RWPE1 (cell line): ENCODE results near the gene VEPH1.

ENCODE experiments used
- CTCF ChIA-PET: fragments of 350-600 bp; sonication (Branson Sonifier 250); formaldehyde crosslinking; extraction: SDS; loops from one replicate; lab custom pipeline; 2021; lab: Yijun Ruan, JAX
- POLR2A ChIA-PET: fragments of 400-600 bp; formaldehyde crosslinking; extraction: SDS; loops from one replicate; lab custom pipeline; 2020; ENCODE audit warnings: antibody characterized with exemption; ENCODE audit not compliant: low non-redundant PET; lab: Yijun Ruan, JAX
- DNase-seq: peaks from one replicate; pipeline ENCODE4 v3.0.0; 2012; ENCODE audit warnings: low spot score
- H3K27ac ChIP-seq: fragments of 450-650 bp; 2 replicates; pipeline ENCODE4 v1.5.1; 2017
- TF ChIP-seq, protein P1 (sequence below): fragments of 450-650 bp; conservative IDR thresholded peaks from 2 replicates; pipeline ENCODE4 v1.5.1; 2017; ENCODE audit warnings: low read depth, mild to moderate bottlenecking

VEPH1 gene

GRCh38 chr3:157502916-157503595 is at the start of gene VEPH1:
VEPH1 (minus strand) TSS chr3:157503416; CDS start chr3:157495349, 8,067 bp downstream.
- no peak within 1 kb of the TSS for H3K27ac ChIP-seq
- POLR2A ChIA-PET, result no interaction called here
- no peak for DNase-seq
- TF ChIP-seq, protein P1, sequence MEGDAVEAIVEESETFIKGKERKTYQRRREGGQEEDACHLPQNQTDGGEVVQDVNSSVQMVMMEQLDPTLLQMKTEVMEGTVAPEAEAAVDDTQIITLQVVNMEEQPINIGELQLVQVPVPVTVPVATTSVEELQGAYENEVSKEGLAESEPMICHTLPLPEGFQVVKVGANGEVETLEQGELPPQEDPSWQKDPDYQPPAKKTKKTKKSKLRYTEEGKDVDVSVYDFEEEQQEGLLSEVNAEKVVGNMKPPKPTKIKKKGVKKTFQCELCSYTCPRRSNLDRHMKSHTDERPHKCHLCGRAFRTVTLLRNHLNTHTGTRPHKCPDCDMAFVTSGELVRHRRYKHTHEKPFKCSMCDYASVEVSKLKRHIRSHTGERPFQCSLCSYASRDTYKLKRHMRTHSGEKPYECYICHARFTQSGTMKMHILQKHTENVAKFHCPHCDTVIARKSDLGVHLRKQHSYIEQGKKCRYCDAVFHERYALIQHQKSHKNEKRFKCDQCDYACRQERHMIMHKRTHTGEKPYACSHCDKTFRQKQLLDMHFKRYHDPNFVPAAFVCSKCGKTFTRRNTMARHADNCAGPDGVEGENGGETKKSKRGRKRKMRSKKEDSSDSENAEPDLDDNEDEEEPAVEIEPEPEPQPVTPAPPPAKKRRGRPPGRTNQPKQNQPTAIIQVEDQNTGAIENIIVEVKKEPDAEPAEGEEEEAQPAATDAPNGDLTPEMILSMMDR, result no peak
- CTCF ChIA-PET, result no interaction called here

DNA sequence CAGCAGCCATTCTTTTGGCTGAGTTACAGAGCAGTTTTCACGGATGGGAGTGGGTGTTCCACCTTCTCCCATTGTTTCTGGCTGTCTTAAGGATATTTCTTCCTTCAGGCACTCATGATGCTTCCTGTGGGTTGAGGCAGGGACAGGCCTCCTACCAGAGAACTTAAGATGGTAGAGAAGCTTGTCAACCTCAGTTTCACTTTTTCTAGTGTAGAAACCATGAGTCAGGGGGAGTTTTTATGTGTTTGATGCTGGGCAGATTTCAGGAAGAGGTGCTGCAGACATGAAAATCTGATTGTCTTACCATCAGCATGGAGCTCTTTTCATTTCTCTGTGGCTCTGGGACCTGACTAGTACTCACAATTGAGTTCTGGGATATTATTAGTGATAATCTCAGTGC is 48.7 kb upstream of the VEPH1 start:
- DNase-seq, result no peak
- ChIA-PET CTCF (no interaction called here), POLR2A (no interaction called here)
- H3K27ac ChIP-seq, result no peak overlapping the region
- TF ChIP-seq, protein P1, result no peak

- DNase-seq, result no peak
- TF ChIP-seq, protein P1, result no peak
- no peak overlapping the region for H3K27ac ChIP-seq
- POLR2A ChIA-PET, result no interaction called here
- CTCF ChIA-PET, result no interaction called here
Measured at GRCh38 chr3:157549498-157549897, 46.3 kb upstream of the VEPH1 start.

GRCh38 chr3:157544501-157545130 is 41.4 kb upstream of the VEPH1 start:
- no peak for DNase-seq
- POLR2A ChIA-PET, result no interaction called here
- CTCF ChIA-PET, result interaction anchor here (2.2 kb wide), 1 partner anchor 12 kb away, joined by 9 read pairs; no protein-coding TSS in a partner anchor
- H3K27ac ChIP-seq, result no peak overlapping the region
- TF ChIP-seq, protein P1, result no peak

DNA sequence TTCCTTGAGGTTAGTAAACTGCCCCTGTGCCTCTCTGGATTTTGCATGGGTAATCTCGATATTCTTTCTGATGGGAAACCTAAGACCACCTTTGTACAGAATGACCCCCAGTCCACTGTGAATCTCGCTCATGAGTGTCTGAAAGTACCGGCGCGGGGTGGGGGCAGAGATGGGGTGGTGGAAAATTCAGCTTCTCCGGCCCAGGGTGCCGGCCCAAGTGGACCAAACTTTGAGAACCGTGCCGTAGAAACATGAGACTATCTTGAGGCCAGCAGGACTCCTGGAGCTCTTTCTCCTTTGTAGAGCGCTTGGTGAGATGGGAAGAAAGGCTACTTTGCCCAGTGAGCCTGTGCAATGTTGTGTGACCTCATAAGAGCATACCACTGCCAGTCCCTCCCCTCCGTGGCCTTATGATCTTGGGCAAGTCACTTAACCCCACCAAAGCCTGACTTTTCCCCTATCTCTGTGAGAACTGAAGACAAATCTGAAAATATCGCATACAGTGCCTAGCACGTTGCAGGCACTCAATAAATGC is 40.4 kb upstream of the VEPH1 start:
- ChIA-PET CTCF (interaction anchor here (0.7 kb wide), 1 partner anchor 11 kb away, joined by 4 read pairs; no protein-coding TSS in a partner anchor), POLR2A (no interaction called here)
- TF ChIP-seq, protein P1, result no peak
- DNase-seq, result no peak
- H3K27ac ChIP-seq, result no peak overlapping the region

- no peak overlapping the region for H3K27ac ChIP-seq
- ChIA-PET POLR2A (no interaction called here), CTCF (interaction anchor here (0.7 kb wide), 1 partner anchor 10 kb away, joined by 4 read pairs; no protein-coding TSS in a partner anchor)
- TF ChIP-seq, protein P1, result peak; percentile 21; the same call in 1 of the 2 replicates
- peak; percentile 9 for DNase-seq
Measured at GRCh38 chr3:157542711-157543500, 39.7 kb upstream of the VEPH1 start.
